ENCODE results near the gene RIOK1. TPM values are rescaled to one million over a fixed set of nuclear protein-coding genes. Genes with fewer than 3 reads are reported as not detected.

Gene RIOK1
- total and polyA plus RNA-seq, 9 of the 15 experiments (the other 6 are each of a cell fraction or from before 2014, with no cell fraction given) = 24.9 to 101 (median 52.2) TPM

DNA sequence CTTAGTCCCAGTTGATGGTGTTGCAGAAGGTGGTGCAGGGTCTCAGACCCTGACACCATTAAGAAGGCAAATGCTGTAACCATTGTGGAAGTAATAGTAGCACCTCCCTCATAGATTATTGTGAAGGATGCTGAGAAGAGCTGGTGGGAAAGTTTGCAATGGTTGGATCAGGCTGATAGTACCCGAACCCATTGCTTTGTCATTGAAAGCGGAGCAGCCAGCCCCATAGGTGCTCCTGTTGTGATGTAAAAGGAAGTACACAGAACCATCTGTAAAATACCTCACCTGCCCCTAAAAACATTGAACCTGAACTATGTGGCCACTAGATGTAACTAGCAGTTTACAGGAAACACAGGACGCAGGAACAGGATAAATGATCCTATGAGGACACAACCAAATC lies 31.5 kb downstream of the RIOK1 start (continued):
- no peak for TF ChIP-seq SAFB (IDR thresholded peaks at IDR 0.05; ENCODE audit: borderline replicate concordance, low read depth, low read length)

GRCh38 chr6:7424058-7424457 lies 34.5 kb downstream of the RIOK1 start:
- no peaks in the 10 kb centered on the region; the same call in 1 of the 2 replicates for H3K9me3 ChIP-seq (replicated peaks; ENCODE audit: control insufficient read depth, insufficient read depth, low read depth, low read length)
- no peak overlapping the region for H2AFZ ChIP-seq (ENCODE audit: low read depth, low read length)
- ATAC-seq (no peak), DNase-seq (ENCODE audit: extremely low read depth in 1 of 4, low spot score in 3 of 4) (no peak), FAIRE-seq (peak; percentile 35)
- POLR2A ChIA-PET = interaction anchor here (0.7 to 1.6 kb wide), 2 partner anchors 35 to 111 kb away, joined by 3 to 4 read pairs; partner anchors contain the start of genes CAGE1, RIOK1 and SSR1
- no peaks in the 10 kb centered on the region for H3K9me1 ChIP-seq (ENCODE audit: control insufficient read depth, insufficient read depth, low read length)
- H3K9ac ChIP-seq (ENCODE audit: insufficient read depth in 1 of 2, low read depth in 2 of 2, low read length in 2 of 2) = no peak overlapping the region
- H3K4me1 ChIP-seq (replicated peaks in 1 of 2; ENCODE audit: control insufficient read depth in 2 of 2, insufficient read depth in 2 of 2, low read length in 2 of 2) = no peaks in the 10 kb centered on the region
- TF ChIP-seq ZNF584 (CRISPR knock-in tag; IDR thresholded peaks at IDR 0.05; ENCODE audit: low read depth) (no peak), RCOR1 (IDR thresholded peaks at IDR 0.05; ENCODE audit: borderline replicate concordance in 1 of 2, low read depth in 2 of 2, low read length in 2 of 2) (no peak), NFIC (IDR thresholded peaks at IDR 0.05) (0 out of 2 replicates have a peak, but pooled peaks have one; percentile 44)
- H4K20me1 ChIP-seq (replicated peaks; ENCODE audit: control insufficient read depth, insufficient read depth, low read length) = 0 out of 2 replicates have a peak, but pooled peaks cover 2% of the 10 kb centered on the region
- H3K27ac ChIP-seq (ENCODE audit: extremely low read depth, low read depth, low read length) = no peak overlapping the region
- no peaks in the 10 kb centered on the region for H3K27me3 ChIP-seq (ENCODE audit: control insufficient read depth in 2 of 2, insufficient read depth in 2 of 2, low read length in 2 of 2)
- intact Hi-C loops (cut with micrococcal nuclease) = no loop called here
- H3K36me3 ChIP-seq (ENCODE audit: control insufficient read depth, insufficient read depth, low read length) = no peaks in the 10 kb centered on the region; the same call in 2 of the 3 replicates
- H3K4me2 ChIP-seq (ENCODE audit: insufficient read depth, low read length) = no peak overlapping the region
- no peak overlapping the region for H3K4me3 ChIP-seq
- BruUV-seq (replicated peaks) = no TSS peak
- in situ Hi-C loops (cut with MboI) = no loop called here
- whole genome bisulfite sequencing (ENCODE audit: insufficient coverage, low coverage, missing lambda C conversion rate) = 33% methylated on average over 5 of the region's 5 CpGs
- CTCF ChIA-PET (ENCODE audit: low intra/inter-chr PET ratio) = interaction anchor here (0.6 to 1.2 kb wide), 2 partner anchors 8 to 191 kb away, joined by 3 to 4 read pairs; no protein-coding TSS in a partner anchor
- no peaks in the 10 kb centered on the region for H3K79me2 ChIP-seq (ENCODE audit: control insufficient read depth, insufficient read depth, low read length)

Data from K562 (cell line).